NCI-H2196 treated with DMSO at 0.1 percent for 48 hours (cell line): ENCODE results near the gene TERT.

ENCODE experiments used
- DNase-seq: peaks from one replicate; lab custom pipeline; 2025; ENCODE audit not compliant: unreplicated experiment; lab: John Stamatoyannopoulos, UW

TERT gene

DNA sequence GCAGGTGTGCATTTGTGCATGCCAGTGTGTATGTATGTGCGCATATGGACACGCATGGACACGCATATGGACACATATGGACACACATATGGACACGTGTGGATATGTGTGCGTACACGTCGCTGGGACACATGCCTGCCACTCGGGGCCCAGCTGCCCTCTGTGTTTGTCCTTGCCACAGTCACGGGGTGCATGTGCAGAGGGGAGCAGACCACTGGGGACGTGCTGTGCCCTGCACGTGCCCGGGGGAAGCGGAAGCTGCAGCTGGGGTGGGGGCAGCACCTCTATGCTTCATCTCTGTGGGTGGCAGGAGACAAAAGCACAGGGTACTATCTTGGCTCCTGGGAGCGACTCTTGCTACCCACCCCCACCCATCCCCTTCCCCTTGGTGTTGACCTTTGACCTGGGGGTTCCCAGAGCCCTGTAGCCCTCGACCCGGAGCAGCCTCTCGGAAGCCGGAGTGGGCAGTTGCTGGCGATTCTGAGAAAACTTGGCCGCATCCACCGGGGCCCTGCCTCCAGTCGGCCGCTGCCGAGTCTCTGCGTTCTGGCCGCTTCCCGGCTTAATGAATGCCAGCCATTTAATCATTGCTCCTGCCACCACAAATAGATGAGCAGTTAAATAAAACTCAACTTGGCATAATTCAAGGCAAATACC is 72.1 kb downstream of the TERT start:
- DNase-seq: no peak

DNA sequence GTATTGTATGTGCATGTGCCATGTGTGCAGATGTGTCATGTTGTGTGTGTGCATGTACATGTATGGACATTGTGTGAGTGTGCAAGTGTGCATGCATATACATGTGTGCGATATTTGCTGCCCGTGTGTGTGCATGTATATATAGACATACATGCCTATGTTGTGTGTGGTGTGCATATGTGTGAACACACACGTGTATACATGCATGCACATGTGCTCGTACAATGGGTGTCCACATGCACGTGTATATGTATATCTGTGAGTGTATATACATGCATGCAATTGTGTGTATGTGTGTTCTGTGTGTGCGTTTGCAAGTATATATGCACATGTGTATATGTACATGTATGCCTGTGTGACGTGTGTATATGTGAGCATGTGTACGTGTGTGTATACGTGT is 72.7 kb downstream of the TERT start:
- no peak for DNase-seq

DNA sequence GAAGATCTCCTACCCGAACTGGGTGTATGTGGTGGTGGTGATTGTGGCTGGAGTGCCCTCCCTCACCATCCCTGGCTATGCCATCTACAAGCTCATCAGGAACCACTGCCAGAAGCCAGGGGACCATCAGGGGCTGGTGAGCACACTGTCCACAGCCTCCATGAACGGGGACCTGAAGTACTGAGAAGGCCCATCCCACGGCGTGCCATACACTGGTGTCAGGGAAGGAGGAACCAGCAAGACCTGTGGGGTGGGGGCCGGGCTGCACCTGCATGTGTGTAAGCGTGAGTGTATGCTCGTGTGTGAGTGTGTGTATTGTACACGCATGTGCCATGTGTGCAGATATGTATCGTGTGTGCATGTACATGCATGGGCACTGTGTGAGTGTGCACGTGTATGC is 73.1 kb downstream of the TERT start:
- DNase-seq: no peak

DNA sequence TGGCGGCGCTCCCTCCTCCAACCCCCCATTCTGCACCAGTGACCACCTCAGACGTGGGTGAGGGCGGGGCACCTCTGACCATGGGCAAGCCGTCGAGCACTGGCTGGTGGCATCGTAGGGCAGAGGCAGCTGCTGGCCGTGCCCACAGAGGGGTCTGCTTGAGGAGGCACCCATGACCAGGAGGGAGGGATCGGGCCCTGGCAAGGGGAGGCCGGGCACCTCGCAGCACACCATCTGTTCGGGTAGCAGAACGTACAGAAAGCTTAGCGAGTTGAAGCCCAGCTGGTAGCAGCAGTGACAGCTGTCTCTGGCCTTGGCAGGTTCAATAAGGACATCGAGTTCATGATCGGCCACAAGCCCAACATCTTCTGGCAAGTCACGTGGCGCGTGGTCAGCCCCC is 74.0 kb downstream of the TERT start:
- DNase-seq: no peak

DNA sequence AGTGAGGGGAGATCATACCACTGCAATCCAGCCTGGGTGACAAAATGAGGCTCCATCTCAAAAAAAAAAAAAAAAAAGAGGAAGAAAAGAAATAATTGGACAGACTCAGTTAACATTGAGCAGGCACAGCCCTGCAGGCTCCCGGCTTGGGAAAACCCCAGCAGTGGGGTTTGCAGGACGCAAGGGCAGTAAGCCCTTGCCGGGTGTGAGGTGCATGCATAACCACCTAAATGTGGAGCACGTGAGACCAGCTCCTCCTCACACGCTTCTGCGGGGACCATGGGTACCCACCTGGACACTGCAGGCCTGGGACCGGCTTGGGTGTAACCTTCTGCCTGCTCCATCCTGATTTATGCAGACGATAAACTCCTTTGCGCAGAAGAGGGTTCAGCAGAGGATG is 74.5 kb downstream of the TERT start:
- DNase-seq: no peak

DNA sequence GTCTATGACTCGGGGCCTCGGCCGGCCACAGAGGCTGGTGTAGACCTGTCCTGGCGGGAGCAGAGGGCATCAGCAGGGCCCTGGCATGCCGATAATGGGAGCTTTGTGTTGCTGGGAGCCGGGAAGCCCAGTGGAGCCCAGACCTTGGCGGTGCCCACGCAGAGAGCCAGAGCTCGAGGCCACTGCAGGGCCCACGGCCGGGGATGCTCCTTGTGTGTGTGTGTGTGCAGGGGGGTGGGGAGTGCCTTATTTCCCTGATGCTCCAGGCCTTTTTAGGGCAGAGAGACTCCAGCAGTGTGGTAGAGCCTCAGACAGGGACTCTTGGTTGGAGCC is 75.1 kb downstream of the TERT start:
- no peak for DNase-seq

DNA sequence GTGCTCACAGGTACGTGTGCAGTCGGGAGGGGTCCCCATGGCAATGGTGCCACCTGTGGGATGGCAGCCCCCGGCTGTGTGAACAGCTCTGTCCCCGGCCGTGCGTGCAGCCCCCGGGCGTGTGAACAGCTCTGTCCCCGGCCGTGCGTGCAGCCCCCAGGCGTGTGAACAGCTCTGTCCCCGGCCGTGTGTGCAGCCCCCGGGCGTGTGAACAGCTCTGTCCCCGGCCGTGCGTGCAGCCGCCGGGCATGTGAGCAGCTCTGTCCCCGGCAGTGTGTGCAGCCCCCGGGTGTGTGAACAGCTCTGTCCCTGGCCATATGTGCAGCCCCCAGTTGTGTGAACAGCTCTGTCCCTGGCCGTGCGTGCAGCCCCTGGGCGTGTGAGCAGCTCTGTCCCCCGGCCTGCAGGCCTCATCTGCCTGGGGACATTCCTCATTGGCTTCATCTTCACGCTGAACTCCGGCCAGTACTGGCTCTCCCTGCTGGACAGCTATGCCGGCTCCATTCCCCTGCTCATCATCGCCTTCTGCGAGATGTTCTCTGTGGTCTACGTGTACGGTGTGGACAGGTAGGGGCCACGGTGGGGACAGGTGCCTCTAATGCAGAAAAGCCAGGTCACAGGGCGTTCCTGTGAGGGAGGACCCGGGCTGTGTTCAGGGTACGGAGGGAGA is 75.6 kb downstream of the TERT start:
- no peak for DNase-seq

DNA sequence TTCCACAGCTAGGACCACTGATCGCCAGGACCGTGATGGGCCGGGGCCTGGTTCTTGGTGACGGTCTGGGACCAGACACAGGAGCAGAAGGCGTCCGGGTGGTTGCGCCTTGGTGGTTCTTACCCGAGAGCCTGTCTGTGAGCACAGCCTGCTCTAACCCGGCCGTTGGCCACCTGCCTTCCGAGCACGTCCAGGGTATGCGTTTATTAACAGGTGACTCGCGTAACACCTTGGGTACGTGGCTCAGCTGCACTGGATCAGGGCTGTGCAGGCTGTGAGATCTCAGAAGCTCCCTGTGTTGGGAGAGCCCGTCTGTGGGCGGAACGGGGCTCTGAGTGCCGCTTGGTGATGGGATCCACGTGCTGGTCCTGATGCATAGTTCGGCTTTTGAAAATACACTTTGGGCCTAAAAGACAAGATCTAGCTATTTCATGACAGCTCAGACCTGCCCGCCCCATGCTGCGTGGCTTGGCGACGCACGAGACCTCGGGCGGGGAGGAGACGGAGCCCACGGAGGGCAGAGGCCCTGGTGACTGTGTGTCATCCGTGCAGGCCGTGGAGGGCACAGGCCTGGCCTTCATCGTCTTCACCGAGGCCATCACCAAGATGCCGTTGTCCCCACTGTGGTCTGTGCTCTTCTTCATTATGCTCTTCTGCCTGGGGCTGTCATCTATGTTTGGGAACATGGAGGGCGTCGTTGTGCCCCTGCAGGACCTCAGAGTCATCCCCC is 76.4 kb downstream of the TERT start:
- no peak for DNase-seq

DNA sequence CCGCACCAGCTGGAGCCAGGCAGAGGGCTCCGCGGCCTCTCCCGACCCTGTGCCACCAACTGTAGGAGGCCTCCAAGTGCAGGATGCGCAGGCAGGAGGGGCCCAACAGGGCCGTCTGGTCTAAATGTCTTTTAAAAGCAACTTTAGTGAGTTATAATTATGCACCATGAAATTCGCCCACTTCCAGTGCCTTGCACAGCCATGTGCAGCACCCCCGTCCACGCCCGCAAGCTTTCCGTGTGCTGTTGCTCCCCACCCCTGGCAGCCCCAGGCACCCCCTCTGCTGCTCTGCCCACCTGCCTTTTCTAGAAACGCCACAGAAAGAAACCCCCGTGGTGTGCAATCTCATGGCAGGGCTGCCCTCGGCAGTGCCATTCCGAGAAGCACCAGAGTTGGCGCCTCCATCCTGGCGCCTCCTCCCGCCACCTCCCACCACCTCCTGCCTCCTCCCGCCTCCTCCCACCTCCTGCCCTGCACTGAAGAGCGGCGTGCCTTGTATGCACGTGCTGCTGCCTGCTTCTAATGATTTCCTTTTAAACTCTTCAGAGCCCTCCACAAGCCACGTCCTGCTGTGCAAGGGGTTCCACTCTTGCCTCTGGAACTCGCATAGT is 77.2 kb downstream of the TERT start:
- DNase-seq: no peak

DNA sequence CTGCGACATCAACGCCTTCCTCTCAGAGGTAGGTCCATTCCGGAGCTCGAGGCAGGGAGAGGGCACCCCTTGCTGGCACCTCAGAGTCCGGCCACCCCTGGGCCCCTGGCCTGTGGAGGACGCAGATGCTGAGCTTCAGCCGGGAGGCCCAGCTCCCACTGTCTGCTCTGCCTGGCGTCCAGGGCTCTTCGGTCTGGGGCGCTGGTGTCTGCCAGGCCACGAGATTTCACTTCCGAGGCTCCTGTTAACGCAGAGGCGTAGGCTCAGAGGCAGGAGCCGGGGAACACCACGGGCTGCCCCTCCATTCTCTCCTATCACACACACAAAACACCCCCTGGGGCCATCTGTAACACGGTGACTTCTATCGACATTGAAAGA is 78.0 kb downstream of the TERT start:
- no peak for DNase-seq

DNA sequence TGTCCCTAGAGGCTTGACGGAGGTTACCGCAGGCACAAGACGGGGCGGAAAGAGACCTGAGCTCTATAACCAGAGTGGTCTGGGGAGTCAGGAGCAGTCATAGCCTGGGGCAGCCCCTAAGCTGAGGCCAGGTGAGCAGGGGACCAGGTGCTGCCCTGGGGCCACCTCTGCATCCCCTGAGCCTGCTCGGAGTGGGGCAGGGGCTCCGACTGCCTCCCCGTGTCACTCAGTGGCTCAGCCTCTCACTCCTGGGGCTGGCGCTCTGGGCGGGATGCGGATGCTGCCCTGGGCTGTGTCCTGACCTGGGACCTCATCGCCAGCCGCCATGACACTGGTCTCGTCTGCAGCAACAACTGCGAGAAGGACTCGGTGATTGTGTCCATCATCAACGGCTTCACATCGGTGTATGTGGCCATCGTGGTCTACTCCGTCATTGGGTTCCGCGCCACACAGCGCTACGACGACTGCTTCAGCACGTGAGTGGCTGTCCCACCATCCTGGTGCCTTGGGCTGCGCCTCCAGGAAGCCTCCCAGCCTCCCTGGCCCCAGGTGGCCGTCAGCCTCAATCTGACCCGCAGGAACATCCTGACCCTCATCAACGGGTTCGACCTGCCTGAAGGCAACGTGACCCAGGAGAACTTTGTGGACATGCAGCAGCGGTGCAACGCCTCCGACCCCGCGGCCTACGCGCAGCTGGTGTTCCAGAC is 78.5 kb downstream of the TERT start:
- DNase-seq: no peak

DNA sequence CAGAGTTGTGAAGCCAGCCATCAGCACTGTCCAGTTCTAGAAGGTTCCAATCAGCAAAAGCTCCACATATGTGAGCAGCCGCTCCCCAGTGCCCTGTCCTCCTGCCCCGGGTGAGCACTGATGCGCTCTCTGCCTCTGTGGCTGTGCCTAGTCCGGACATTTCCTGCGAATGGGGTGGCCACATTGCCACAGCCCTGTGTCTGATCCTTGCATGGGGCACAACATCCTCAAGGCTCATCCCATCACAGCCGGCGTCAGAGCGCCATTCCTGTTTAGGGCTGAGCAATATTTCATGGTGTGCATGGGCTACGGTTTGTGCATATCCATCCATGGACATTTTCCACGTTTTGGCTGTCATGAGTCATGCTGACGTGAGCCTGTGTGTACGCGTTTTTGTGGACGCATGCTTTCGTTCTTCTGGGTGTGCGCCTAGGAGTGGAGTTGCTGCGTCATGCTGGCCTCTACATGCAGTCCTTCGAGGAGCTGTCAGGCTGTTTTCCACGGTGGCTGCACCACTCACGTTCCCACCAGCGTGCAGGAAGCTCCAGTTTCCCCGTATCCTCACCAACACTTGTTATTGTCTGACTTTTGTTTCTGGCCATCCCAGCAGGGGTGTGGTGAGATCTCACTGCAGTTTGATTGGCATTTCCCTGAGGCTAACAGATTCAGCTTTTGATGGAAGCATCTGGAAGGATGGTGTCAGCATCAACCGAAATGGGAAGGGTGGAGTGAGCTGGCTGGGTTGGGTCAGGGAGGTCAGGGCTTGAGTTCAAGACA is 79.4 kb downstream of the TERT start:
- no peak for DNase-seq

DNA sequence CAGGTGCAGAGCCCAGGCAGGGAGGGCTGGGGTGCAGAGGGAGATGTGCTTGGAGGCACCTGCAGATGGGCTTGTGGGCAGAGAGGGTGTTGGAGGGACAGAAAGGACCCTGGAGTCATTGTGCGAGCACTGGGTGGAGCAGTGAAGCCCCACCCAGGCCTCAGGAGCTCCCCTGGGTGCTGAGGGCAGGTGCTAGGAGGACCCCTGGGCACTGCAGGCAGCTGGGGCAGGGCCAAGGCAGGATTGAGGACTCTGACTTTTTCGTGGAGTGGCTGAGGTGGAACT is 80.0 kb downstream of the TERT start:
- no peak for DNase-seq

DNA sequence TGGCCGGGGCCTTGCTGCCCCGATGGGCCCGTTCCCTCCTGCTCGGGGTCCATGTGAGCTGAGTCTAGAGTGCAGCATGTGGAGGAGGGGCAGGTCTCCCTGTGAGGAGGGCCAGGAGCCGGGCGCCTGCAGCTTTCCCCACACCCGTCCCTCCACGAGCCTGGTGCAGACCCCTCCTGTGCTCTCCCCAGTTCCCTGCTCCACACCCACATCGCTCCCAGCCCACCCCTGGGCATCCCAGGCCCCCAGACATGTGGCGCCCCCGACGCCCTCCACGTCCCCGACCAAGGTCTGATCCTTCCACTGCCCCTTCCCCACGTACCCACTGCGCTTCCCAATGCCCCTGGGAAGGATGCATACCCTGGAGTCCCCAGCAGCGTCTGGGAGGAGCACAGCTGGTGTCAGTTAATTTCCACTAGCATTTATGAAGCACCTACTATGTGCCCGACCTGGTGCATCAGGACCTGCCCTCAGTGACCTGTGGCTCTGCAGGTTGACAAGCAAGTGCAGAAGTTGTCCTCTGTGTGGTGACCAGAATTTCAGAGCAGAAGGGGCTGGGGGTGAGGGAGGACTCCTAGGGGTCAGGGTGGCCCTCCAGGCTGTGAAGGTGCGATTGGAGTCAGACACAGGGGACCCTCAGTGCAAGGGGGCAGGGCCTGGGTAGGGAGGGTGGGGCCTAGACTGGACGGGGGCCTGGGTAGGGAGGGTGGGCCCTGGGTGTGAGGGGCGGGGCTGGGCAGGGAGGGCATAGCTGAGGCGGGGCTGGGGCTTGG is 80.5 kb downstream of the TERT start:
- no peak for DNase-seq

DNA sequence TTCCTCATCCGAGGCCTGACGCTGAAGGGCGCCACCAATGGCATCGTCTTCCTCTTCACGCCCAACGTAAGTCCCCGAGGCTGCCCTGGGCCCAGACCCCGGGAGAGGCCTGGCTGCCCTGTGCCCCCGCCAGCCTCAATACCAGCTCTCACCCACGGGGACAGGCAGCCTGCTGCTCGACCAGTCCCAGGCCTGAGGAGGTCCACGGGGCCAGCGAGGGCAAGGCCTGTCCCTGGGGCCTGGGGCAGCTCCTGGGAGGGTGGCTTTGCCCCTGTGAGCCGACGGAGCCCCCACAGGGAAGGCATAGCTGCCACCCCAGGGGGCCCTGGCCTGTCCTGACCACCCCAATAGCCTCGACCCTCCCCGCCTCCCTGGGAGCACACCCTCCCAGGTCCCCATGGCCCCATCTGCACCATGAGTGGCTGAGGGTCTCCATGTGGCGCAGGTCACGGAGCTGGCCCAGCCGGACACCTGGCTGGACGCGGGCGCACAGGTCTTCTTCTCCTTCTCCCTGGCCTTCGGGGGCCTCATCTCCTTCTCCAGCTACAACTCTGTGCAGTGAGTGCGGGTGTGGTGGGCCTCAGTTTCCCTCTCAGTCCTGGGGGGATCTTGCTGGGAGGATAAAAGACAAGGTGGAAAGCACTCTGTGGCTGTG is 81.2 kb downstream of the TERT start:
- no peak for DNase-seq

DNA sequence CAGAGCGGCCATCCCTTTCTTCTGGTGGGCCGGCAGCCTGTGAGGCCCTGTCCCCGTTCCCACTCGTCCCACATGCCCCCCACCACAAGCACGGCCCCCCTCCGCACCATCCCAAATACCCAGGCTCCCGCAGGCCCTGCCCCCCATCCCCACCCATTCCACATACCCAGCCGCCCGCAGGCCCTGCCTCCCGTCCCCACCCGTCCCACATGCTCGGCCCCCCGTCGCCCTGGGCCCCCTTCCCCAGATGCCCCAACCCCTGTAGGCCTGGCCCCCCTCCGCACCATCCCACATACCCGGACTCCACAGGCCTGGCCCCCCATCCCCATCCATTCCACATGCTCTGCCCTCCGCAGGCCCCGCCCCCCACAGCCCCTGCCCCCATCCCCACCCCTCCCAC is 82.0 kb downstream of the TERT start:
- no peak for DNase-seq

DNA sequence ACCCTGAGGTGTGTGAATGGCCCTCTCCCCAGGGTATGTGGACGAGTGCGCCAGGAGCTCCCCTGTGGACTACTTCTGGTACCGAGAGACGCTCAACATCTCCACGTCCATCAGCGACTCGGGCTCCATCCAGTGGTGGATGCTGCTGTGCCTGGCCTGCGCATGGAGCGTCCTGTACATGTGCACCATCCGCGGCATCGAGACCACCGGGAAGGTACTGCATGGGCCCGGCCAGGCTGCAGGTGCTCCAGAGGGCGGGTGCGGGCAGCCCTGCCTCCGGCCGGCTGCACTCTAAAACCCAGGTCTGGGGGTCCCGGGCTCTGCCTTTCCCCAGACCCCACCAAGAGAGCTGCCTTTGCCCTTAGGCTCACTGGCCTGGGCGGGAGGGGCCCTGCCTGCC is 82.6 kb downstream of the TERT start:
- no peak for DNase-seq

DNA sequence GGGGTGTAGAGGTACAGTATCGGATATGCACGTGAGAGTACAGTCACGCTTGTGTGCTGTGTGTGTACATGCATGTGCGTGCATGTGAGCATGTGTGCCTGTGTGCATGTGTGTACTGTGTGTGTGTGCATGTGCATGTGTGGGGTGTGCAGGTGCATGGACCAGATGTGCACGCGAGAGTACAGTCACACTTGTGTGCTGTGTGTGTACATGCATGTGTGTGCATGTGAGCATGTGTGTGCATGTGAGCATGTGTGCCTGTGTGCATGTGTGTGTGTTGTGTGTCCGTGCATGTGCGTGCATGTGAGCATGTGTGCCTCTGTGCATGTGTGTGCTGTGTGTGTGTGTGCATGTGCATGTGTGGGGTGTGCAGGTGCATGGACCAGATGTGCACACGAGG is 83.2 kb downstream of the TERT start:
- DNase-seq: no peak

DNA sequence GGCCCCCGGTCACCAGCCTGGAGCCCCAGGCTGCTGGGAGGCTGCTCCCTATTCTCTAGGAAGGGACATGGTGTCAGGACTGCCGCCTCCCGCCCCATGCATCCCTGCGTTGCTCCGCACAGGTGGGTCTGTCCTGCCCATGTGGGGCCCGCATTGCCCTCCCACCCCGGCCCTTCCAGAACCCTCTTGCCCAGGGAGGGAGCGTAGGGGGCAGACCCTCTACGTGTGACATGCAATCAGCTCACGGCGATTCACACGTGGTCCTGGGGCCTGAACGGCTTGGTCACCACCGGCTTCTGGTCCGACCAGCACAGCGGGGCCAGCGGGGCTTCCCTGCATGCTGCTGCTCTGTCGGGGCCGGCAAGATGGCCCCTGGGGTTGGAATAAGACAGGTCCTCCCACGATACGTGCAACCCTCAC is 84.0 kb downstream of the TERT start:
- DNase-seq: no peak
